Right renal cortex interstitium (tissue), 3 donors: ENCODE measurements around the gene MCFD2. TPM values are rescaled to one million over a fixed set of nuclear protein-coding genes. Genes with fewer than 3 reads are reported as not detected.
A peak's percentile ranks its signal among the peaks of the same experiment; 100 is the strongest.

Source experiments
- DNase-seq, 3 donors: peaks; one replicate each; pipeline ENCODE4 v3.0.0-alpha.2; 2013; ENCODE audit warnings: low read depth in 3 of 3, low spot score in 2 of 3
- polyA plus RNA-seq, 3 donors: library from polyadenylated mRNA; unstranded; fragments of 120-200 nt; gene quantifications; one replicate each; pipeline ENCODE4 v1.2.1, GENCODE V29; 2013; ENCODE audit not compliant: insufficient read length in 3 of 3

MCFD2 gene
- polyA plus RNA-seq, 3 donors, result 95.3 to 100 (median 97.3) TPM

DNA sequence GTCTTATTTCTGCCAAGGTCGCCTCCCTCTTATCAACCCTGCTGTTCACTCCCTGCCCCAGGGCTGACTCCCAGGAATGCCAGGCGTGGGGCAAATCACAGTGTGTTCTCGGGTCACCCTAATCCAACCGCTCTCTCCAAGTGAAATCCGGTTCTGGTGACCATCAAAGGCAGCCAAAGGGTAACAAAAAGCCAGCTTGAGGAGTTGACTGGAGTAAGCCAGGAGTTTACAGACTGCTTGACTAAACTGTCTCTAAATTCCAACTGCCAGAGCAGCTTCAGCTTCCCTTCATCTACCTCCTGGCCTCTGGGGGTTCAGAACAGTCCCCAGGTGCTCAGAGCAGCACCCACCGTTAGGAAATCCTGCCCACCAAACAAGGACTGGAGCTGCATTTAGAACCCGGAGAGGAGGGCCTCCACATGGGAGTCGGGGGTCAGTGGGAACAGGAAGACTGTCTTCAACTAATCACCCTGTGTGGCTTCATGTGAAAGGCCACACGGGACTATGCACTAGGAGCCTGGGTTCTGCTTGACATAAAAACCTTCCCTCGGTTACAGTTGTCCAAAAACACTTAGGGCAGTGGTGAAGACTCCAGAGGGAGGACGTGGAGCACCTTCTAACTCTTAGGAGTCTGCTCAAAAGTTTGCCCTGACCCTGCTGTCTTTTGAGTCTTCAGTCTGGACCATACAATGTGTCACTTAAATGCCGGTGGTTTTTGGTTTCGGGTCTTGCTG, 24.2 kb upstream of the MCFD2 start:
- DNase-seq, result no peak

DNA sequence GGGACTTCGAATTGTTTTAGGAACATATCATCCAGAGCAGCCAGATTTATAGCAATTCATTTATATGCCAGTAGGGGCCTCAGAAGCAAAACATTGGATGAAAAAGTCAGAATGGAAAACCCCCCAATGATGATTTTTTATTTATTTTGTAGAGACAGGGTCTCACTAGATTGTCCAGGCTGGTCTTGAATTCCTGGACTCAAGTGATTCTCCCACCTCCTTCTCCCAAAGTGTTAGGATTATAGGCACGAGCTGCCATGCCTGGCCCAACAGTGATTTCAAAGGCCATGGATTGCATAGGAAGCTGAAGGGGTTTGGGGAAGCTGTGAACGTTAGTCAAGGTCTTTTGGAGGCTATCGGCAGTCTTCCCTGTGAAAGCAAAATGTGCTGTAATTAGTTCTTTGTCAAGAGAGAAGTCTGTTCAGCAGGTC, 21.9 kb upstream of the MCFD2 start:
- no peak for DNase-seq

DNA sequence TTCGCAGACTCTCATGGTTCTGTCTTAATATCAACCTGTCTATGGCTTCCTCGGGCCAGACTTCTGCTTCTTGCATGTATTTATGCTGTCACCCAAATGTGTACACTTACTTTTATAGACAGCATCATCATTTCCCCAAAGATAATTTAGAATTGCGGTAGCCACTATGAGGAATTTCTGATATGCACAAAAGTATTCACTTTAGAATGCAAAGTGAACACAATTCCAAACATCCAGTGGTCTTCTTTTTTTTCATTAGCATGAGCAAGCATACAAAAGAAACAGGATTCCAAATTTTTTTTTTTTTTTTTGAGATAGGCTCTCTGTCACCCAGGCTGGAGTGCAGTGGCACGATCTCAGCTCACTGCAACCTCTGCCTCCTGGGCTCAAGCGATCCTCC, 21.0 kb upstream of the MCFD2 start:
- DNase-seq, result no peak

DNA sequence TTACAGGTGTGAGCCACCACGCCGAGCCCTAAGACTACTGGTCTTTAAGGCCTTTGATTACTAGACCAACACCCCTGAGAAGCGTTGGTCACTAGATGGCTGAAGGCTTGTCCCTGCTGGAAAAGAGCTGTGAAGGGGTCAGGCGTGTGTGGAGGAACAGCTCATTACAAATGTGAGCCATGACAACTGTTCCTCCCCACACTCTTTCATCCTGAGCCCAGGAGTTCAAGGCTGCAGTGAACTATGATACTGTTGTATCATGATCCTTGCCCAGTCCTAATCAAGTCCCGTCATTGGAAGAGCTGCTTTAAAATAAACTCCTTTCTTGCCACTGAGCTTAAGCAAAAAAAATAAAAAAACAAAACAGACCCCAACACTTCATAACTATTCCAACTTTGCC, 19.5 kb upstream of the MCFD2 start:
- no peak for DNase-seq

DNA sequence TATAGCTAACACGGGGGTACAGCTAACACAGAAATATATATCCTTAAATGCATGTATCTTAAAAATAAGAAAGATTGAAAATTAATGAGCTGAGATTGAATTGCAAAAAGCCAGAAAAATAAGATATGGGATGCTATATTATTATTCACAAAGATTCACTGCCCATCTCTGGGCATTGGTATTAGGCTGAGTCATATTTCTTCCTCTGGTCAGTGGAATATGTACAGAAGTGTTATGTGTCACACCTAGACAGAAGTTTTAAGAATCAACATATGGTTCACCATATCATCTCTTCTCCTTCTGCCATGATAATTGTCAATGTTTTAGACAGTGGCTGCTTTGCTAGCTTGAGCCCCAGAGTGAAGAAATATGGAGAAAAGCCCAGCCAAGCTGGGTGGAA, 14.0 kb upstream of the MCFD2 start:
- no peak for DNase-seq

DNA sequence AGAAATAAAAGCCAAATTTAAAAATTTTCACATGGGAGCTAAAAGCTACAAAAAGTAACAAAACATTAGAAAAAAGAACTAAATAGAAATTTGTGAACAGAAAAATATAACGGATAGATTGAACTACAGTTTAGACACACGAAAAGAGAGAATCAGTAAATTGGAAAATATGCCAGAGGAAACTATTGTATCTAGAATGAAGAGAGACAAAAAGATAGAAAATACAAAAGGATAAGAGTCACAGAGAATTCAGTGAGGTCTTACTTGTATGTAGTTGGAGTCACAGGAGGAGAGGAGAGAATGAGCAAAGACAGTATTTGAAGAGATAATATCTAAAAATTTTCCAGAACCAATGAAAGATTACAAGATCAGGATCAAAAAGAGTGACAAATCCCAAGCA, 11.3 kb upstream of the MCFD2 start:
- DNase-seq, result no peak

DNA sequence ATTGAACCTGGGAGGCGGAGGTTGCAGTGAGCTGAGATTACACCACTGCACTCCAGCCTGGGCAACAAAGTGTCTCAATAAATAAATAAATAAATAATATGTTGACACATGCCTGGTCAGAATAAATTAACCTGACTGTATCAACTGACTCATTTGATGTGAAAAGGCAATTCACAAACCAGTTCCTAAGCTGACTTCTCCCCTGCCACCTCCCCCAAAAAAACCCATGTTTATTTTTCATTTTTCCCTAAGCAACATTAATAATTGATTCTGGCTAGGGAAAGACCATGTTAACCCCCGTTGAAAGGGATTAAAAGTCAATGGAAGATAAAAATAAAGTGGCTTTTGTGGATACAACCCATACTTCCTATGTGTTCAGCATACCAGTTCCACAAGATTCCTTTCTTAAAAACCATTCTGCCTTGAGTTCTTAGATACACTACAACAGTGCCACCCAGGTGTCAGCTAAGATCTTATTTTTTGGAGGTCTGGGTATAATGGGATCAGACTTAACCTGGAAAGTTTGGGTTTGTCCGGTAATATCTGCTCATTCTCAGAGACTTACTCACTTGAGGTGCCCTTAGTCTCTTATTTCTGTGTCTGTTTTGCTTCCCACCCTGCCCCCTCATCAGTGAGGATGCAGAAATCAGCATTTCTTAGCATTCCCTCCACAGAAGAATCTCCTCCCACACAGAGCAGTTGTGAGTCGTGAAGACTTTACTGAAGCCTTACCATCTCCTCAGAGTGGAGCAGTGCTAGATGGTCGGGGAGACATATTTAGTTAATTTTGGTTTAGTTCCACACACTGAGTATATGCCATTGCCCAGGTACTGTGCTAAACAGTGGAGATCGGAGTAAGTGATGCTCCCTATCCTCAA, 10.1 kb upstream of the MCFD2 start:
- no peak for DNase-seq

DNA sequence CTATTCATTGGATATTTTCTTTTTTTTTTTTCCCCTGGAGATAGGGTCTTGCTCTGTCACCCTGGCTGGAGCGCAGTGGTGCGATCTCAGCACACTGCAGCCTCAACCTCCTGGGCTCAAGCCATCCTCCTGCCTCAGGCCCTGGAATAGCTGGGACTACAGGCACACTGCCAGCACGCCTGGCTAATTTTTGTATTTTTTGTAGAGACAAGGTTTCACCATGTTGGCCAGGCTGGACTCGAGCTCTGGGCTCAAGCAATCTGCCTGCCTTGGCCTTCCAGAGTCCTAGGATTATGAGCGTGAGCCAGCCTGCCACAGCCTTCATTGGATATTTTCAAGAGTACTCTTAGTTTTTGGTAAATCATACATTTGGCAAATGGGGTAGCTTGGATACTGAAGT, 9.0 kb upstream of the MCFD2 start:
- DNase-seq, result no peak

DNA sequence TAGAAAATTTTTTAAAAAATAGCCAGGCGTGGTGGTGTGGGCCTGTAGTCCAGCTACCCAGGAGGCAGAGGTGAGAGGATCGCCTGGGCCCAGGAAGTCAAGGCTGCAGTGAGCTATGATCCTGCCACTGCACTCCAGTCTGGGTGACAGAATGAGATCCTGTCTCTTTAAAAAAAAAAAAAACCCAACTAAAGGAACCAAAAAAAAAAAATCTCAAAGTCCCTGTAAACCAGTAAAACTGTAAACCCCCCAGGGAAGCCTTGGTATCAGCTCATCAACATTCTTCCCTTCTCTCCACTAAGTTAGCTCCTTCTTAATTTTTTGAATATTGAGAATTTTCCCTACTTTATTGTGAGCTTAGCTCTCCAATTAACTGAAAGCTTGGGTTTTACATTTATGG, 8.4 kb upstream of the MCFD2 start:
- DNase-seq, result no peak

DNA sequence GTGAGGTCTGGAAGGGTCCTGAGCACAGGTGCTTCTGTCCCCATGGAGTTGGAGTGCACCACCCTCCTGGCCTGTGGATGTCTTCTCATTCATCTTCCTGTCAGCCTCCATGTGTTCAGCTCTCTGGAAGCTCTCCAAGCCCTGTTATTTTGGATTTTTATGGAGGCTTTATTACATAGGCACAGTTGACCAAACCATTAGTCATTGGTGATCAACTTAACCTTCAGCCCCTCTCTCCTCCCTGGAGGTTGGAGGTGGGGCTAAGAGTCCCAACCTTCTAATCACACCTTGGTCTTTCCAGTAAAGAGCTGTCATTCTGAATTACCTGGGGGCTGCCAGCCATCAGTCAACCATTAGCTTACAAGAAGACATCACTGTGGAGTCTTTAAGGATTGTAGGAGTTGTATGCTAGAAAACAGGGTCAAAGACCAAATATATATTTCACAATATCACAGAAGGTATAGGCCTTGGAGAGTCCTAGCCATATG, 7.5 kb upstream of the MCFD2 start:
- DNase-seq, result no peak

DNA sequence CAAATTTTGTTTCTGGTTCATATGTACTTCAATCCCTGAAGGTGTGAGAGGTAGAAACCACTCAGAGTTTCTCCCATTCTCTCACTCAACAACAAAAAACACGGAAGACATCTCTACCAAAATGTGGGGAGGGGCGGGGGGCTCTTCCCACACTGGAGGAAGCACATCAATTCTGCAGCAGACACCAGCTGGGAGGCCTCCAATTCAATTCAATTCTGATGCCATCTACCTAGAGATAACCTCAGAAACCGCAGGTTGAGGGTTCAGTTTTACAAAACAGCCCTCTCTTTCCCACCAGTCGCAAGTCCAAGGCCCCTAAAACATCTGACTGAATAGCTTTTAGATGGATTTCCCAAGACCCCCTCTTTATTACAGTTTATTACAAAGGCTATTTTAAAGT, 7.0 kb upstream of the MCFD2 start:
- DNase-seq, result no peak

DNA sequence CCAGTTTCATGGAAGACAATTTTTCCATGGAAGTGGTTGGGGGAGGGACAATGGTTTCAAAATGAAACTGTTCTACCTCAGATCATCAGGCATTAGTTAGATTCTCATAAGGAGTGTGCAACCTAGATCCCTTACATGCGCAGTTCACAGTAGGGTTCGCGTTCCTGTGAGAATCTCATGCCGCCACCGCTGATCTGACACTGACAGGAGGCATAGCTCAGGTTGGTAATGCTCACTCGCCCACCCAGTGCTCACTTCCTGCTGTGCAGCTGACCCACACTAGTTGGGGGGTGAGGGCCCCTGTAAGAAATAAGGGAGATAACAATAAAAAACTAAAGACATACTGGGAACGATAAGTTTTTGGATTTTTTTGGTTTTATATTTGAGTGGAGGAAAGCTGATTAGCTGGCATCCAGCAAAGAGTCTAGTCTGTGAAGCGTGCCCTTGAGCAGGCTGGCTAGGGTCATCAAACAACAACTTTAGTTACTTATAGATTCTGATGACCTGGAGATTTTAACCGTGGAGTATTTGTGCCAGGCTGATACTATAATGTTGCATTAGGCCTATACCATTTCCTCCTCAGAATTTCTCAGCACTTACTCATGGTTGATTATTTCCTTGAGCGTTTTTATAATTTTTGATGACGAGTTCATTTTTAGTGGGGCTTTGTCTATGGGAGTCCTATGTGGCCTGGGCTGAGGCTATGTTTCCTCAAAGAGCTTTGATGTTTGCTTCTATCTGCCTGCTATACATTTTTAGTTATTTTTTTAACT, 6.3 kb upstream of the MCFD2 start:
- no peak for DNase-seq

DNA sequence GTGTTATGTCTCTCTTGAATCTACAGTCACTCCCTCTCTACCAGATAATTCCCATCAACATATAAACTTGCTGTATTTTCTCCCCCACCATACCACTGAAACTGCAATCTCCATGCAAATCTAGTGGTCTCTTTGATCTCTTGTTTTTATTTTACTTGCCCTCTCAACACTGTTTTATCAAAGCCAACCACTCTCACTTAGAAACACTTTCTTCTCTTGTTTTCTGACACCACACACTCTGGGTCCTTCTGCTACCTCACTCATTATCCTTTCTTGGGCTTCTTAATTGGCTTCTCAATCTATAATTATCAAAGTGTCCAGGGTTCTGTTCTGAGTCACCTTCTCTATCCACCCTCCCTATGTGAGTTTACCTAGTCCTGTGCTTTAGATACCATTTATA, 2.0 kb upstream of the MCFD2 start:
- DNase-seq, result no peak

DNA sequence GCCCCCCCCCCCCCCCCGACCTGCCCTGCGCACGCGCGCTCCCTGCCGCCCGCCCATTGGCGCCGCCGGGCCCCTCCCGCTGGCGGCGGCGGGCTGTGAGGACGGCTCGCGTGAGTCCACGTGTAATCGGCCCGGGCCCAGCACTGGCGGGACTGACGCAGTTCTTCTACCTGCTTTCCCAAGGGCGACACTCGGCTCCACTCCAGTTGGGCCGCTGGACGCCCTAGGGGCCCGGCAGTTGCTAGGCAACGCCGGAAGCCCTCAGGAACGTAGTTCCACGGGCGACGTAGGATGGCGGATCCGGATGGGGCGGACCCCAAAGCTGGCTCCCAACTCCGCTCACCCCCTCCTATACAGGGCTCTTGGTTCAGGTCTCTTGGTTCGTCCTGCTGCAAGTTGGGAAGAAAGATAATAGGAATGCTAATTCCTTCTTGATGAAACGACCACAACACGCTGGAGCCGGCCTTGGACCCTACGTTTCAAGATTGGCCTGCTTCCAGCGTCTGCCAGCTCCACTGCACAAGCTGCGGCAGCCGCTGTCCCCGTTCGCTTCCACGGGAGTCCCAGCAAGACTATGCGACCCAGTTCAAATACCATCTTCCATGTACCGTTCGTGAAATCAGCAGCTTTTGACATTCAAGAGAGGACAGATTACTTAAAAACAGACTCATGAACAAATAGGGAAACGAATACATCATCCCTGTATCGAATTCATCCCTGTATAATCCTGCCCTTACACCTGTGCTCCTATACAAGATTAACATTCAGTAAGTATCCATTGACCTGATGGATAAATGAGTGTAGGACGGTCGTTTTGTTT, 415 bp upstream of the MCFD2 start:
- DNase-seq, result peak; percentile 83 to 89 (median 87)

DNA sequence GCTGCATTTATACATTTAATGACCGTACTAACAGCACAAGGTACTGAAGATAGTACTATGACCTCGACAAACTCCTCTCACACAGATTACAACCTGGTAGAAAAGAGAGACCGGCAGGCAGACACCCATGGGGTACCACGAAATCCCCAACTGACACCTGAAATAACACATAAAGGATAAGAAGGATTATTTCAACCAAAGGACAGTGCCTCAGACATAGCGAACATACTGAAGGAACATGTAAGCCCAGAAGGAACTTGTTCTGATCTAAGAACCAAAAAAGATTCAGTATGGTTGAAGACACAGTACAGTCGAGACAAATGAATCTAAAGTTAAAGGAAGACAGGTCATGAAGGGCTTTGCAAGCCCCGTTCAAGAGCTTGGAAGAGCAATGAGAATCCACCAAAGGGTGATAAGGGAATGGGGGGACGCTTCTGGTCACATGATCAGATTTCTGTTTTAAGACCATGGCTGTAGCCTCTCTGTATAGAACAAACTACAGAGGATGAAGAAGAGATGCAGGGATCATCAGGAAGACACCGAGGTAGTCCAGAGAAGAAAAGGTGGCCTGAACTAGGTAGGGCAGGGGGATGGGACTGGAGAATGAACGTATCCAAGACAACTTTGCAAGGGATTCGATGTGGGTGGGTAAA, 902 bp downstream of the MCFD2 start:
- no peak for DNase-seq

DNA sequence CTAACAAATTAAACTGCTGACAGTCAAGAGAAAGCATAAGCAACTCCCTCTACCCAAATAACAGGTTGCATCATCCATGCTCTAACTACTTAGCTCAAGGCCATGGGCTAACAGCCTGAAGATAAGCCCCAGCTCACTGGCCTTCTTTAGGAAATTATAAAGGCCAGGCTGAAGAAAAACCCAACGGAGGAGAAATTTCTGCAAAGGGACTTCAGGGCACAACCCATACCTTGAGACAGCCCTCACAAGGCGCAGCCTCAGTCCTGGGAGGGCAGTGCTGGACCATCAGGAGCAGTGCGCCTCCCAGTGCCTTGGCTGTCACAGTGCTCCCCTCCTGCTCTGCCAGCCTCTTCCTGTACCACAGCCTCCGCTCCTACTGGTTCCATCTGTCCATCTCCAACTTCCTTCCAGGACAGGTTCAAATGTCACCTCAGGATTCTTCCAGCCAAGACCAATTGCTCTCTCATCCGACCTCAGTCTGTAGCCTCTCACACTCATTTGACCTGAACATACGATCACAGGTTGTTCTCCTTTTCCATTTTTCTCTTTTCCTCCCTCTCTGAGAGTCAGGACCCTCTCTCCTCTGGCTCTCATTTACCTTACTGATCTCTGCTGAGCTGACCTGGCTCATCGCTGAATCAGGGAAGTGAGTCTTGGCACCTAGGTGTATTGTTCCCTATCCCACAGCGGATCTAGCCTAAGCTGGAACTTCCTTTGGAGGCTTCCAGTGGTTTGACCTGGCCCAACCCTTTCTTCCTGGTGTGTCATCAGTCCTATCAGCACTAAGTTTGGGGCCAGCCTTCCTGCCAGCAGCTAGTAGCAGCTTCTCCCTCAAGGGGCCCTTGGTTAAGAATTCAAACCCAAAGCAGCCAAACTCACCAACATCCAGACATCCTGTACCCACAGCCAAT, 1.9 kb downstream of the MCFD2 start:
- DNase-seq, result no peak

DNA sequence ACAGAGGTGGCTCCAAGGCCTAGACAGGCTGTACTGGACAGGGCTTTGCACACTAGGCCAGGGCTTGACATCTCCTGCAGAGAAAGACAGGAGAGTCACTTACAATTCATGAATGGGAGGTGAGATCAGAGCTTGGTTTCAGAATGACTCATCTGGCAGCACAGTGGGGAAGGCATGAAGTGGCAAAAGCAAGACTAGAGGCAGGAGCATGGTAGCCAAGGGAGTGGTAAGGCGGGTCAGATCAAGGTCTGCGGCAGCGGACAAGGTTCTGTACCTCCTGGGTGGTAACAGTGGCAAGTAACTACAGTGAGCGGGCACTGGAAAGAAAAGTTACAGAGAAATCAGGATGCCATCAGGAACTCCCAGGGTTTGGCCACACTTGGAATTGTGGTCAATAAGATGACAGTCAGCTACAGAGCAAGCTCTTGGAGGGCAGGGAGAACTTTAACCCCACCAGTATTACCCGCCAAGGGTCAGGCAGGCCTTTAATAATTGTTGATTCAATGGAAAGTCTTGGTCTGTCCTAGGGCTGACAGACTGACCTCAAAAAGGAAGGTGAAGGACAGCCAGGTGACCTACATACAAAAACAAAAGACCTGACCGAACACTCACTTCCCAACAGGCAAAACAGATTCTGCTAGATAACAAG, 5.7 kb downstream of the MCFD2 start:
- DNase-seq, result no peak

DNA sequence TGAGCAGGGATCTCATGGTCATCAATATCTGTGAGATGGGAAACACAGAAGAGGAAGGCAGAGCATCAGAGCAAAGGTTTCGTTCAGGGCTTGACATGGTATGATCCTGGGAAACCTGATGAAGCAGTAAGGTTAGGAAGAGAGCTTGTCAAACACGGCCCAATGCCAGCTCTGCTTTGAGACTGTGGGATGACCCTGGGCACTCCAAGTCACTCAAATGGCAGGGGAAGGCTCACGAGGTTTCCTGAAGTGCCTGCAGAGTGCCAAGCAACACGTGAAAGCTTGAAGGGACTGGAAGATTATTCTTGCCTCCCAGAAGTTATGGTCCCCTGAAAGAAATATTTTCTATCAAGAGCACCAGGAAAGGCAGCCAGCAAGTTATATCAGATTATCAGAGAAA, 6.5 kb downstream of the MCFD2 start:
- no peak for DNase-seq
